Right atrium auricular region (tissue), 2 donors: ENCODE data around the gene PCBD1. TPM values are rescaled to one million over a fixed set of nuclear protein-coding genes. Genes with fewer than 3 reads are reported as not detected.

Source experiments
- DNase-seq: peaks from one replicate; pipeline ENCODE4 v3.0.0-alpha.2; 2019; ENCODE audit warnings: low spot score
- H3K27ac ChIP-seq, 2 donors: fragments of 200-600 bp; sonication (generic); 1 replicate in 1 of 2; 2 replicates in 1 of 2; pipeline ENCODE4 v1.5.1; 2016 to 2019
- H3K27me3 ChIP-seq, 2 donors: fragments of 200-600 bp; sonication (generic); one replicate each; pipeline versions ENCODE4 v1.5.1 to v1.6.0; 2017 to 2019
- H3K36me3 ChIP-seq: fragments of 200-600 bp; sonication (generic); one replicate; pipeline ENCODE4 v1.5.1; 2016
- H3K4me1 ChIP-seq, 2 donors: fragments of 200-600 bp; sonication (generic); one replicate each; pipeline versions ENCODE4 v1.5.1 to v1.6.0; 2017 to 2019
- H3K4me3 ChIP-seq, 2 donors: fragments of 200-600 bp; sonication (generic); 1 replicate in 1 of 2; 2 replicates in 1 of 2; pipeline ENCODE4 v1.5.1; 2017 to 2019; ENCODE audit warnings: mild to moderate bottlenecking in 1 of 2, moderate library complexity in 1 of 2
- H3K9me3 ChIP-seq, 2 donors: fragments of 200-600 bp; sonication (generic); one replicate each; pipeline ENCODE4 v1.5.1; 2019
- total RNA-seq, 2 donors: library from RNA; depleted of rRNA; stranded (reverse); fragments of >200 nt; gene quantifications; one replicate each; pipeline ENCODE4 v1.1.0, GENCODE V29; 2016
- TF ChIP-seq, protein P1 (sequence below), 2 donors: fragments of 200-600 bp; sonication (generic); IDR thresholded peaks; one replicate each; pipeline ENCODE4 v1.5.1; 2019; ENCODE audit warnings: antibody characterized with exemption in 2 of 2

Gene PCBD1
- total RNA-seq, 2 donors from 2014 or later, result 79.4 to 98.6 TPM

DNA sequence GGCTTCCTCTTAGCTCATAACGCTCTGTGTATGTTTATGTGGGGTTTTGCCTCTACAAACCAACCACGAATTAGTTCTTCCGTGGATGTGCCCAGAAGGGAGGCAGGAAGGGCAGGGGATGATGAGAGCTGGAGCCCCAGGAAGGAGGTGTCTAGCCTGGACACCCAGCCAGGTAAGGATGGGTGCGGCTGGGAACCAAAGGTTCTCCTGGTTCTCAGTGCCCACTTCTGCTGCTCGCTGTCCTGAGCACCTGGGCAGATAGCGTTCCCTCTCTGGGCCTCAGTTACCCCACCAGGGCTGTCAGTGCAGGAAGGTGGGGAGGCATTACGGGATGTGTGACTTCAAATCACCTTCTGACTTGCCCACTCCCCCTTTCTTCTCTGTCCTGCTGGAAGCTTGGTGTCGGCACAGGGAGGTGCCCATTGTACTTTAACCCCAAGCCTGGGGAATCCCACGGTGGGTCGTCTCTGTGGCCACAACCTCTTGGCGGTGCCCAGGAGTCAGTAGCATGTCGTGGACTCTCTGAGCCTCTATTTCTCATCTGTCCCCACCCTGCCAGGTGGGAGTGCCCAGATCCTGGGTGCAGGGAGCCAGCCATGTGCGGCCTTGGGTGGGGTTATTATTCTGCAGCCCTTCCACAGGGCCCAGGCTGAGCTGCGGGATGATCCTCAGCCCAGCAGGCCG, 18.7 kb upstream of the PCBD1 start:
- peaks cover 0 to 23% of the 10 kb centered on the region in 2 donors for H3K4me1 ChIP-seq
- H3K27me3 ChIP-seq, result no peaks in the 10 kb centered on the region
- no peaks in the 10 kb centered on the region for H3K36me3 ChIP-seq
- no peaks in the 10 kb centered on the region for H3K9me3 ChIP-seq
- H3K4me3 ChIP-seq, result no peak overlapping the region
- H3K27ac ChIP-seq, result peak overlapping the region in 1 of 2 donors; percentile 42
- TF ChIP-seq, protein P1, sequence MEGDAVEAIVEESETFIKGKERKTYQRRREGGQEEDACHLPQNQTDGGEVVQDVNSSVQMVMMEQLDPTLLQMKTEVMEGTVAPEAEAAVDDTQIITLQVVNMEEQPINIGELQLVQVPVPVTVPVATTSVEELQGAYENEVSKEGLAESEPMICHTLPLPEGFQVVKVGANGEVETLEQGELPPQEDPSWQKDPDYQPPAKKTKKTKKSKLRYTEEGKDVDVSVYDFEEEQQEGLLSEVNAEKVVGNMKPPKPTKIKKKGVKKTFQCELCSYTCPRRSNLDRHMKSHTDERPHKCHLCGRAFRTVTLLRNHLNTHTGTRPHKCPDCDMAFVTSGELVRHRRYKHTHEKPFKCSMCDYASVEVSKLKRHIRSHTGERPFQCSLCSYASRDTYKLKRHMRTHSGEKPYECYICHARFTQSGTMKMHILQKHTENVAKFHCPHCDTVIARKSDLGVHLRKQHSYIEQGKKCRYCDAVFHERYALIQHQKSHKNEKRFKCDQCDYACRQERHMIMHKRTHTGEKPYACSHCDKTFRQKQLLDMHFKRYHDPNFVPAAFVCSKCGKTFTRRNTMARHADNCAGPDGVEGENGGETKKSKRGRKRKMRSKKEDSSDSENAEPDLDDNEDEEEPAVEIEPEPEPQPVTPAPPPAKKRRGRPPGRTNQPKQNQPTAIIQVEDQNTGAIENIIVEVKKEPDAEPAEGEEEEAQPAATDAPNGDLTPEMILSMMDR (IDR thresholded peaks at IDR 0.05), result no peak
- DNase-seq, result no peak

DNA sequence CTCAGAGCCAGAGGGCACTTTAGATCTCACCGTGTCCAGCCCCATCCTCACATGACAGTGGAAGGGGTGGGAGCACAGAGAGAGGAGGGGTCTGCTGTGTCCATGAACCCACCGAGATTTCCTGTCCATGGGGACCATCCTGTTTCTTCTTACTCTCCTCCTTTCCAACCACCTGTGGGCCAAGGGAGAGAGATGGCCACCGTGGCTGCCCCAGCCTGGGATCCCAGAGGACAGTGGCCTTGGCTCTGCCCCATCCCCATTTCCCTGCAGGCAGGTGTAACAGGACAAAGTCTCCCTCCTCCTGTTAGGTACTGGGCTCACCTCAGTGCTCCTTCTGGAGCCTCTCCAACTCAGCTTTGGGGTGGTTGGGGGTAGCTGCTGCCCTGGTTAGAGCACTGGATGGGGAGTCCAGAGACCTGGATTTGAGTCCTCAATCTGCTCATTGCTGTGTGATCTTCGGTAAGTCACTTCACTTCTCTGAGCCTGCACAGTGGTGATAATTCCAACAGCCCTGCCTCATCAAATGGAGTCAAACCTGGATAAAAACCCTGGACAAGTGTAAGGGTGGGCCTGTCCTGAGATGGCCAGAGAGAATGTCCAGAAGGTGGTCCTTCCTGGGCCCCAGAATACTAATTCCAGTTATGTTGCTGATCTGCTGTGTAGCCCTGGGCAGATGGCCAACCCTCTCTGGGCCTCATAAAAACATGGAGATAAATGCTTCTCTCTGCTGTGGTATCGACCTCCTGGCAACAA, 17.8 kb upstream of the PCBD1 start:
- H3K4me1 ChIP-seq, result peaks cover 0 to 23% of the 10 kb centered on the region in 2 donors
- no peak overlapping the region for H3K27ac ChIP-seq
- H3K9me3 ChIP-seq, result no peaks in the 10 kb centered on the region
- TF ChIP-seq, protein P1 (IDR thresholded peaks at IDR 0.05), result no peak
- H3K4me3 ChIP-seq, result no peak overlapping the region
- H3K27me3 ChIP-seq, result no peaks in the 10 kb centered on the region
- H3K36me3 ChIP-seq, result no peaks in the 10 kb centered on the region
- no peak for DNase-seq

DNA sequence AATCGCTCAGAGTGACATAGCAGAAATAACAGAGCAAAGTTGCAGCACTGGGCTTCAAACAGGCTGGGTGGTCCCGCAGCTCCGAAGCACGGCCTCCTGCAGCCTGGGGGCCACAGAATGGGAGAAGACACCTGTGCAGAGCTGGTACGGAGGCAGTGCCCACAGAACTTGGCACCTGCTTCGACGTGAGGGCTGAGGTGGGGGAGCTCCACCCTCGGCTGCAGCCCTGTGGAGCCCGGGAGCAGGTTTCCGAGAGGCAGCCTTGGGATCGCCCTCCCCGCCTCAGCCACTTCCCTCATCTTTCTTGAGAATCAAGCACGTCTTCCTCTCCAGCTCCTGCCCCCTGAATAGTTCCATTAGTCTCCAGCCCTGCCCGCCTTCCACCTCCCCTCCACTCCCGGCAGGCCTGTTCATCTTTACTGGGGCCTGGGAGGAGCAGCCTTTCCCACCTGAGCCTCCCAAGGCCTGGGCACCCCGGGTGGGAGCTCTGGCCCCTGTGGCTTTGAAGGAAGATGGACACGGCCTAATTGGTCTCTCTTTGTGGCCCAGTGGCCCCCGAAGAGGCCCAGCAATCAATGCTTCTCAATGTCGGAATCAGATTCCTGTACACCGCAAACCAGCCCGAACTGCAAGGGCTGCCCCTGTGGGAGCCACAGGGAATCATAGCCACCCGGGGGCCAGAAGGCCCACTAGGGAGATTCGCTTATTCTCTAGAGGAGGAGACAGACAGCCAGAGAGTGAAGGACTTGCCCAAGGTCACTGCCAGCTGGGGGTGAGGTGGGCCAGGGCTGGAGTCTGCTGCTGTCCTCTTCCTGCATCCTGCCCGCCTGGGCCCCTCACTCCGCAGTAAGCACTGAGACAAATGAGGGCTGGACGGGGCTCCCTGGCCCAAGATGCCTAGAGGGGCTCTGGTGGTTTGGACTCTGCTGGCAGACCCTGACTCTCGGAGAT, 17.0 kb upstream of the PCBD1 start:
- H3K4me3 ChIP-seq, result no peak overlapping the region
- no peaks in the 10 kb centered on the region for H3K36me3 ChIP-seq
- no peak for DNase-seq
- peaks cover 0 to 23% of the 10 kb centered on the region in 2 donors for H3K4me1 ChIP-seq
- no peak overlapping the region for H3K27ac ChIP-seq
- H3K9me3 ChIP-seq, result no peaks in the 10 kb centered on the region
- TF ChIP-seq, protein P1 (IDR thresholded peaks at IDR 0.05), result no peak
- no peaks in the 10 kb centered on the region for H3K27me3 ChIP-seq

DNA sequence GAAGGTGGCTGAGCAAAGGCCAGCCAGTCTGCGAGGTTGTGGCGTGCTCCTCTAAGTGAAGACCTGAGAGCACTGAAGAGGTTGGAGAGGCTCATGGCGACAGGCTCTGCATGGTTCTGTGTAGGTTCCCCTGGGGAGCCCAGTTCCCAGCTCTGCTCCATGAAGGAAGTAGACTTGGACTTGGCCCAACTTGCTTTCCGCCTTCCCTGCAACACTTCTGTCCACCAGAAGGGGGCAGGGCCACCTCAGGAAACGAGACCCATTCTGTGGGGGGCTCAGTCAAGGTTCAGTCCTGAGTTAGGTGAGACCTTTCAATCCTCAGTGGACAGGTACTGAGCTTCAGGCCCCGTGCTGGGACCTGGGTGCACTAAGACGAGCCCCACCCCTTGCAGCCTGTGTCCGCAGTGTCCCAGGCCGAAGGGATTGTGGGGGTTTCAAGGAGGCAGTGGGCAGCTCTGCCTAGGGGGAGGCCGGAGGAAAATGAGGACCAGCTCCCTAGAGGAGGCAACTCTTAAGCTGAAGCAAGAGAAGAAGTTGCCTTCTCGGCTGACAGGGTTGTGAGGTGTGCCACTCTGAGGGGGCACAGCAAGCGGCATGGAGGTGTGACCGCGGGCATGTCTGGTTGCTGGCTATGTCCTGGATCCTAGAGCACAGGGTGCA, 15.0 kb upstream of the PCBD1 start:
- no peak overlapping the region for H3K4me3 ChIP-seq
- H3K27me3 ChIP-seq, result no peaks in the 10 kb centered on the region
- H3K9me3 ChIP-seq, result no peaks in the 10 kb centered on the region
- no peaks in the 10 kb centered on the region for H3K36me3 ChIP-seq
- H3K27ac ChIP-seq, result no peak overlapping the region
- TF ChIP-seq, protein P1 (IDR thresholded peaks at IDR 0.05), result peak; percentile 80 to 91
- H3K4me1 ChIP-seq, result peaks cover 0 to 23% of the 10 kb centered on the region in 2 donors
- no peak for DNase-seq

DNA sequence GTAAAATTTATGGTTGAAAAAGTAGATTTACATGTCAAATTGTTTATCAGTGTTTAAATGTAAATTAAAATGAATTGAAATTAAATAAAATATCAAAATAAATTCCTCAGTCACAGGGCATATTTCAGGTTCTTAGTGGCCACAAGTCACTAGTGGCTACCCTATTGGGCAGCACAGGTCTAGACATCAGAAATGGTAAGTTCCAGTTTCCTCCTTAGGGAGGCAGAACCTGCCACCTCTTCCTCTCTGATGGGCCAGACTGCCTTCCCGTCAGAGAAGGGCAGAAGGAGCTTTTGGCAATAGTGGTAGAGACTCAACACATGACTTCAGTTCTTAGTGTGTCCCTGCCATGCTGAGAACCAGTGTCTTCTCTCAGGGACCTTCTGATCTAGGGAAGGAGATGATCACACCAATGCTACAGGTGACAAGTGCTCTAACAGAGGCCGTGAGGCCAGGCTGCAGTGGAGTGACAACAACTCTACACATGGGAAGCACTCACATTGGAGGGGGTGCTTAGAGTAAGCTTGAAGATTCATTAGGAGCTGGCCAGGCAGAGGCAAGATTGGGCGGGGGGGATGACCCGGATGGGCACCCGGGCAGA, 14.4 kb upstream of the PCBD1 start:
- no peaks in the 10 kb centered on the region for H3K9me3 ChIP-seq
- no peak for DNase-seq
- TF ChIP-seq, protein P1 (IDR thresholded peaks at IDR 0.05), result no peak
- H3K4me3 ChIP-seq, result no peak overlapping the region
- no peak overlapping the region for H3K27ac ChIP-seq
- no peaks in the 10 kb centered on the region for H3K36me3 ChIP-seq
- H3K4me1 ChIP-seq, result peaks cover 0 to 18% of the 10 kb centered on the region in 2 donors
- H3K27me3 ChIP-seq, result no peaks in the 10 kb centered on the region
